BE2C (cell line): ENCODE data around the gene CHRNA7.
A peak's percentile ranks its signal among the peaks of the same experiment; 100 is the strongest.
"Not testable (repeated sequence)": the region's sequence is repeated elsewhere in the genome, so short reads cannot be mapped to it uniquely, and the experiment has no call there.

Experiments
- DNase-seq: peaks from one replicate; pipeline ENCODE4 v3.0.0-alpha.2; 2020
- H3K27me3 ChIP-seq: fragments of 250-450 bp; sonication (Bioruptor Pico); 2 replicates; pipeline ENCODE4 v1.5.1; 2020; ENCODE audit warnings: mild to moderate bottlenecking
- H3K36me3 ChIP-seq: fragments of 250-450 bp; sonication (Bioruptor Pico); 2 replicates; pipeline ENCODE4 v1.5.1; 2020; ENCODE audit warnings: mild to moderate bottlenecking
- H3K4me1 ChIP-seq: fragments of 250-450 bp; sonication (Bioruptor Pico); 2 replicates; pipeline ENCODE4 v1.5.1; 2020
- H3K4me3 ChIP-seq: 2 replicates; pipeline ENCODE4 v1.5.1; 2011; ENCODE audit warnings: low read depth, low read length
- H3K9me3 ChIP-seq: fragments of 250-450 bp; sonication (Bioruptor Pico); 2 replicates; pipeline ENCODE4 v1.5.1; 2020
- CTCF ChIP-seq: IDR thresholded peaks from 2 replicates; pipeline ENCODE4 v1.5.1; 2012; ENCODE audit warnings: mild to moderate bottlenecking, low read depth, low read length

CHRNA7 gene

GRCh38 chr15:32148833-32149555 is 118.7 kb downstream of the CHRNA7 start:
- Histone ChIP-seq H3K4me3 (no peak overlapping the region), H3K9me3 (no peaks in the 10 kb centered on the region), H3K36me3 (peaks cover 6% of the 10 kb centered on the region), H3K4me1 (peaks cover 12% of the 10 kb centered on the region), H3K27me3 (no peaks in the 10 kb centered on the region)
- TF ChIP-seq CTCF: no peak
- peak; percentile 24 for DNase-seq

- Histone ChIP-seq H3K36me3 (peaks cover 3% of the 10 kb centered on the region; the same call in 1 of the 2 replicates), H3K27me3 (no peaks in the 10 kb centered on the region), H3K4me3 (no peak overlapping the region), H3K9me3 (no peaks in the 10 kb centered on the region), H3K4me1 (peaks cover 12% of the 10 kb centered on the region)
- no peak for DNase-seq
- TF ChIP-seq CTCF: no peak
Observed at GRCh38 chr15:32152574-32152973, 122.3 kb downstream of the CHRNA7 start.

GRCh38 chr15:32153868-32154623 is 123.7 kb downstream of the CHRNA7 start:
- not testable (repeated sequence) for H3K27me3 ChIP-seq, H3K36me3 ChIP-seq, H3K4me3 ChIP-seq, DNase-seq, H3K4me1 ChIP-seq, H3K9me3 ChIP-seq

GRCh38 chr15:32162143-32162542 is 131.8 kb downstream of the CHRNA7 start:
- not testable (repeated sequence) for H3K27me3 ChIP-seq, H3K9me3 ChIP-seq, DNase-seq, H3K4me1 ChIP-seq, H3K36me3 ChIP-seq, H3K4me3 ChIP-seq

- H3K4me3 ChIP-seq, H3K9me3 ChIP-seq, DNase-seq, H3K36me3 ChIP-seq, H3K27me3 ChIP-seq, H3K4me1 ChIP-seq: not testable (repeated sequence)
Observed at GRCh38 chr15:32164065-32164464, 133.8 kb downstream of the CHRNA7 start.

- not testable (repeated sequence) for H3K4me1 ChIP-seq, H3K36me3 ChIP-seq, H3K4me3 ChIP-seq, H3K9me3 ChIP-seq, DNase-seq, H3K27me3 ChIP-seq
Observed at GRCh38 chr15:32164747-32165146, 134.4 kb downstream of the CHRNA7 start.

GRCh38 chr15:32165775-32166174 is 135.5 kb downstream of the CHRNA7 start:
- H3K4me3 ChIP-seq, H3K9me3 ChIP-seq, DNase-seq, H3K27me3 ChIP-seq, H3K4me1 ChIP-seq, H3K36me3 ChIP-seq: not testable (repeated sequence)

GRCh38 chr15:32166270-32166669 is 136.0 kb downstream of the CHRNA7 start:
- H3K36me3 ChIP-seq, H3K27me3 ChIP-seq, DNase-seq, H3K9me3 ChIP-seq, H3K4me3 ChIP-seq, H3K4me1 ChIP-seq: not testable (repeated sequence)

GRCh38 chr15:32167913-32168312 is 137.6 kb downstream of the CHRNA7 start:
- H3K9me3 ChIP-seq, H3K4me1 ChIP-seq, DNase-seq, H3K27me3 ChIP-seq, H3K4me3 ChIP-seq, H3K36me3 ChIP-seq: not testable (repeated sequence)

GRCh38 chr15:32180579-32180978 is 150.3 kb downstream of the CHRNA7 start:
- not testable (repeated sequence) for DNase-seq, H3K36me3 ChIP-seq, H3K4me3 ChIP-seq, H3K9me3 ChIP-seq, H3K27me3 ChIP-seq, H3K4me1 ChIP-seq

- DNase-seq, H3K36me3 ChIP-seq, H3K4me3 ChIP-seq, H3K9me3 ChIP-seq, H3K27me3 ChIP-seq, H3K4me1 ChIP-seq: not testable (repeated sequence)
Observed at GRCh38 chr15:32193780-32194179, 163.5 kb downstream of the CHRNA7 start.

- H3K9me3 ChIP-seq, H3K36me3 ChIP-seq, DNase-seq: not testable (repeated sequence)
Observed at GRCh38 chr15:32196206-32196605, 165.9 kb downstream of the CHRNA7 start.

GRCh38 chr15:32198938-32199337 is 168.6 kb downstream of the CHRNA7 start:
- H3K4me1 ChIP-seq, DNase-seq, H3K36me3 ChIP-seq: not testable (repeated sequence)

More at GRCh38 chr15:32196206-32196605, 165.9 kb downstream of the CHRNA7 start:
- H3K4me1 ChIP-seq, H3K27me3 ChIP-seq, H3K4me3 ChIP-seq: not testable (repeated sequence)

GRCh38 chr15:32209081-32209480 is 178.8 kb downstream of the CHRNA7 start:
- H3K27me3 ChIP-seq, H3K36me3 ChIP-seq, DNase-seq, H3K4me1 ChIP-seq, H3K9me3 ChIP-seq, H3K4me3 ChIP-seq: not testable (repeated sequence)

More at GRCh38 chr15:32198938-32199337, 168.6 kb downstream of the CHRNA7 start:
- H3K9me3 ChIP-seq, H3K4me3 ChIP-seq, H3K27me3 ChIP-seq: not testable (repeated sequence)
